Activated naive CD8-positive, alpha-beta T cell treated with anti-CD3 and anti-CD28 coated beads, Interleukin-2, amount 50 U/mL, for 24 hours (primary cell): ENCODE results near the gene SFXN2.
"Not testable (repeated sequence)": the region's sequence is repeated elsewhere in the genome, so short reads cannot be mapped to it uniquely, and the experiment has no call there.

Experiments
- ATAC-seq: fragments of 150-1000 bp; cut with Tn5 transposase; one replicate; pipeline ENCODE4 v1.10.0; 2021
- DNase-seq: peaks from one replicate; pipeline ENCODE4 v3.0.0; 2021
- H3K27ac Mint-ChIP-seq: one replicate; pipeline ENCODE4 v1.8.0; 2021; ENCODE audit warnings: mild to moderate bottlenecking, mixed read lengths
- H3K27me3 Mint-ChIP-seq: one replicate; pipeline ENCODE4 v1.8.0; 2021; ENCODE audit warnings: mixed read lengths
- H3K36me3 Mint-ChIP-seq: one replicate; pipeline ENCODE4 v1.8.0; 2021; ENCODE audit warnings: low read depth, mixed read lengths
- H3K4me1 Mint-ChIP-seq: one replicate; pipeline ENCODE4 v1.8.0; 2021; ENCODE audit warnings: mixed read lengths
- H3K4me3 Mint-ChIP-seq: one replicate; pipeline ENCODE4 v1.8.0; 2021; ENCODE audit warnings: mild to moderate bottlenecking, moderate library complexity, mixed read lengths
- H3K9me3 Mint-ChIP-seq: one replicate; pipeline ENCODE4 v1.8.0; 2021; ENCODE audit warnings: mixed read lengths

Gene SFXN2, protein sequence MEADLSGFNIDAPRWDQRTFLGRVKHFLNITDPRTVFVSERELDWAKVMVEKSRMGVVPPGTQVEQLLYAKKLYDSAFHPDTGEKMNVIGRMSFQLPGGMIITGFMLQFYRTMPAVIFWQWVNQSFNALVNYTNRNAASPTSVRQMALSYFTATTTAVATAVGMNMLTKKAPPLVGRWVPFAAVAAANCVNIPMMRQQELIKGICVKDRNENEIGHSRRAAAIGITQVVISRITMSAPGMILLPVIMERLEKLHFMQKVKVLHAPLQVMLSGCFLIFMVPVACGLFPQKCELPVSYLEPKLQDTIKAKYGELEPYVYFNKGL

DNA sequence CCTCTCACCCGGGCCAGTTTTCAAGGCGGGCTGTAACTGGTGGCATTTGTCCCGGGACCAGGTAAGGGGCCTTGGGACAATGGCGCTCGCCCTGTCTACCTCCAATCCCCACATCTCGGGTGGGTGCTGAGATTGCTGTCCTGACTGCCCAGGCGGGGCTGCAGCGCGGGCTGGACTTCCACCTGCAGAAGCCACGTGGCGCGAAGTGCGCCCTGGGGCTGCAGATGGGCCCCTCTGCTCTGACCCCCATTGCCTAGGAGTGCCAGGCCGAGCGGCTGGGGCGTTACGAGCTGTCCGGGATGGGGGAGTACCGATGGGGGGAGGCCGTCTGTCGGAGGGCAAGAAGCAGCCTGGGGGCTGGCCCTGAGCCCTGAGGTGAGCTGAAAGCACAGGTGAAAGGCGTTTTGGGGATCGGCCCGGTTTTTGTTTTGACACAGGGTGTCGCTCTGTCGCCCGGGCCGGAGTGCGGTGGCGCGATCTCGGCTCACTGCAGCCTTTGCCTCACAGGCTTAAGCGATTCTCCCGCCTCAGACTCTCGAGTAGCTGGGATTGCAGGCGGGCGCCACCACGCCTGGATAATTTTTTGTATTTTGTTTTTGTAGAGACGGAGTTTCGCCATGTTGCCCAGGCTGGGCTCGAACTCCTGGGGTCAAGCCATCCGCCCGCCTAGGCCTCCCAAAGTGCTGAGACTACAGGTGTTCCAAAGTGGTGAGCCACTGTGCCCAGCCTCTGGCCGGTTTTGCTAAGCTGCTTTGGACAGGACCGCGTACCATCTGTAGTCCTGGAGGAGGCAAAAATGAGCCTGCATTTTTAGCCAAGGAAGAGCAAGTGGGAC, at the start of gene SFXN2:
Gene SFXN2 (plus strand): TSS at position 16 of the 835 bp plus-strand sequence. CDS start 12,001 bp downstream, outside the sequence.
- peaks cover 76% of the 10 kb centered on the region for H3K4me1 Mint-ChIP-seq

DNA sequence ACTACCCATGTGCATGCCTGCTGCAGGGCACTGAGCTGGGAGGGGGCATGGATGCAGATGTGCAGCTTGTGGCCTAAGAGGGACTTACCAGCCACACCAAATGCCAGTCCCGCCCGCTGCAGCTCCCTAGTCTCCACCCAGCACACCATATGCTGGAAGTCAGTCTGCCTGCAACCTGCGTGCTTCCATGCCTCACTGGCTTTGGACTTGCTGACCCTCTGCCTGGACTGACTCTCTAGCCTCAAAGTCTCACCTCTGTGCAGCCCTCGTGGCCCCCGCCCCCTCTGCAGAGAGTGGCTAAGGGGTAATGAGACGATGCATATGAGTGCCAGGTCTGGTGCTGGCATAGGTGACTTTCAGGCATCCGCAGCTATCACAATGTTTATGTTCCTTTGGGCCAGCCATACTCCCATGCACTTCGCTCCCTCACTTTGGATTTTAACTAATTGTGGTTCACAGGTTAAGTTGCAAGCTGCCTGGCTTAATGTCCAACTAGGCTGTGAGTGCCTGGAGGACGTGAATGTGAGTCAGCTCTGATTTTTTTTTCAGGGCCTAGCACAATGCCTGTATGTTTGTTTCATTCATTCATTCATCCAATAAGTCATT, 48.4 kb upstream of the SFXN2 start:
- H3K4me3 Mint-ChIP-seq: no peak overlapping the region
- H3K9me3 Mint-ChIP-seq: no peaks in the 10 kb centered on the region
- no peaks in the 10 kb centered on the region for H3K27me3 Mint-ChIP-seq
- peaks cover 29% of the 10 kb centered on the region for H3K4me1 Mint-ChIP-seq
- no peak for DNase-seq
- H3K36me3 Mint-ChIP-seq: no peaks in the 10 kb centered on the region
- ATAC-seq: no peak
- no peak overlapping the region for H3K27ac Mint-ChIP-seq

More for the DNA sequence above, at the start of gene SFXN2:
- Mint-ChIP-seq H3K27me3 (no peaks in the 10 kb centered on the region), H3K9me3 (no peaks in the 10 kb centered on the region), H3K36me3 (peaks cover 29% of the 10 kb centered on the region), H3K27ac (peak within 1 kb of the TSS; percentile 84), H3K4me3 (peak within 1 kb of the TSS; percentile 93)
- DNase-seq: peak; percentile 56
- ATAC-seq: peak; percentile 13

DNA sequence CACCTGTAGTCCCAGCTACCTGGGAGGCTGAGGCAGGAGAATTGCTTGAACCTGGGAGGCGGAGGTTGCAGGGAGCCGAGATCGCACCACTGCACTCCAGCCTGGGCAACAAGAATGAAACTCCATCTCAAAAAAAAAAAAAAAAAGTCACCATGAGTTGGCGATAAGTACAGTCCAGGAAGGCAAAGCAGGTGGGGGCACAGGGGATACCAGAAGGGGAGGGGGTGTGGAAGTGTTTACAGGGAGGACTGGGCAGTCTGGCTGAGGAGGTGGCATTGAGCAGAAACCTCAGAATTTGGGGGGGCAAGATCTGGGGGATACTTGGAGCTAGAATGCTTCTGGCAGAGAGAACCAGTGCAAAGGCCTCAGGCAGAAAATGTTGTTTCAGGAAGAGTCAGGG, 47.0 kb upstream of the SFXN2 start:
- not testable (repeated sequence) for H3K27me3 Mint-ChIP-seq, DNase-seq, ATAC-seq, H3K4me3 Mint-ChIP-seq, H3K9me3 Mint-ChIP-seq, H3K27ac Mint-ChIP-seq, H3K36me3 Mint-ChIP-seq
- peaks cover 15% of the 10 kb centered on the region for H3K4me1 Mint-ChIP-seq

DNA sequence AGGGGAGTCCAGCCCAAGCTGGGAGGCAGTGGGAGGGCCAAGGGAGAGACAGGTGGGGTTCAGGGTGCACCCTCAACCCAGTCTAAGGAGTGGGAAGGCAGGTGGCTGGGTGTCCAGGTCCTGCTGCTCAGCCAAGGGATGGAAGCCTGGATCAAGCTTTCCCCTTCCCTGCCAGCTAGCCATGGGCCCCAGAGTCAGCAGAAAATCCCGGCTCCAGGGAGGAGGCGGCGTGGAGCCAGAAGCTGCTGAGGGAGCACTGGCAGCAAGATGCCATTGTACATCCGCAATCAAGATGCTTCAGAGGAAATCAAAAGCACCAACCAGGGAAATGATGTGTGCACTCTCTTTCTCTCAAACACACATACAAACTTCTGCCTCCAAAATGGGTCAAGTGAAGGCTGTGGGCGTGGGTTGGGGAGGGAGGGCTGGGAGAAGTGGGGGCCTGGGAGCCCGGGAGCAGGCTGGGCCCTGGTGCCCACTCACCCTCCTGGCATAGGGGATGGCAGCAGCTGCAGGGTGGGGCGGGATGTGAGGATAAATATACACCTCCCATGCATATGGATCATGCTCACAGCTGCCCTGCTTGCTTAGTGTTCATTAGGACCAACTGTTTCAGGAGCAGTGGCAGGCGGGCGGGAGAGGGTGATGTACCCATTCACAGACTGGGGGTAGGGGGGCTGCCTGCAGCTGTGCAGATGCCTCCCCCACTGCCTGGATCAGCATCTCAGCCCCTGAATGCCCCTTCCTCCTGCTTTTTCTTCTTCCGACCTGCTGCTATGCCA, 45.9 kb upstream of the SFXN2 start:
- Mint-ChIP-seq H3K4me3 (no peak overlapping the region), H3K36me3 (no peaks in the 10 kb centered on the region), H3K4me1 (peaks cover 17% of the 10 kb centered on the region), H3K9me3 (no peaks in the 10 kb centered on the region), H3K27ac (no peak overlapping the region), H3K27me3 (no peaks in the 10 kb centered on the region)
- DNase-seq: no peak
- no peak for ATAC-seq

DNA sequence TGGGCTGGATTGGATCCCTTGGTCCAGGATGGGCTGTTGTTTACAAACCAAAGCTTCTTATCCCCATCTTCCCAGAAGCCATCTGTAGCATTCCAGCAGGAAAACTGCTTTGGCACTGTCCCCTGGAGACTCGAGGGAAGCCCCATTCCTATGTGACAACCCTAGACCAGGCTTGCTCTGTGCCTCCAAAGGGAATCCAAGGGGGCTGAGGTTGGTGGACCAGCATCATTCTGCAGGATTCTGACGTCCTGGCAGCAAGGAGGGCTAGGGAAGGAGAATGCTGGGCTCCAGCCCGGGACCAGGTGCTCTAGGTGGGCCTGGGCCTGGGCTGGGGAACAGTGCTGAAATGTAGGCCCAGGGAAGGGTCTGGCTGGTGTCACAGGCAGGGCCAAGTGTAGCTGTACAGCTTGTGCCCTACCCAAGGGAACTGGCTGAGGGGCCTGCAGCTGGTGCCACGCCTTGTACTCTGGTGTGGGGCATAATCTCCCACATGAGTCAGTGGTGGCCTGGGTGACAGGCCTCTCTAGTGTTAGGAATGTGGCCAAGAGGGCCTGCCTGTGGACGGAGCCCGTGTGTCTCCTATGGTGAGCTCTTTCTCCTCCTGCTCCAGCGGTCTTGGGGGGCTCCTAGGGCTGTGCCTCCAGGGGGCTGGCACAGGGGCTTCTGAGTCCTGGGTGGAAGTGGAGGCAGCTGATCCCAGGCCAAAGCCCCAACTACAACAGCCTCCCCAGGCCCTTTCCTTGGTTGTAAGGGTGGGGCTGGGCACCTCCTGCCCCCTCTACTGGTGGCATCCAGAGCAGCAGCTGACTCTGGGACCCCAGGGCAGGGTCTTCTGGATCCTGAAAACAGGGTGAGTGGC, 45.0 kb upstream of the SFXN2 start:
- Mint-ChIP-seq H3K9me3 (no peaks in the 10 kb centered on the region), H3K4me3 (no peak overlapping the region), H3K27ac (no peak overlapping the region), H3K27me3 (no peaks in the 10 kb centered on the region), H3K4me1 (peaks cover 25% of the 10 kb centered on the region), H3K36me3 (no peaks in the 10 kb centered on the region)
- DNase-seq (peak; percentile 29), ATAC-seq (no peak)

DNA sequence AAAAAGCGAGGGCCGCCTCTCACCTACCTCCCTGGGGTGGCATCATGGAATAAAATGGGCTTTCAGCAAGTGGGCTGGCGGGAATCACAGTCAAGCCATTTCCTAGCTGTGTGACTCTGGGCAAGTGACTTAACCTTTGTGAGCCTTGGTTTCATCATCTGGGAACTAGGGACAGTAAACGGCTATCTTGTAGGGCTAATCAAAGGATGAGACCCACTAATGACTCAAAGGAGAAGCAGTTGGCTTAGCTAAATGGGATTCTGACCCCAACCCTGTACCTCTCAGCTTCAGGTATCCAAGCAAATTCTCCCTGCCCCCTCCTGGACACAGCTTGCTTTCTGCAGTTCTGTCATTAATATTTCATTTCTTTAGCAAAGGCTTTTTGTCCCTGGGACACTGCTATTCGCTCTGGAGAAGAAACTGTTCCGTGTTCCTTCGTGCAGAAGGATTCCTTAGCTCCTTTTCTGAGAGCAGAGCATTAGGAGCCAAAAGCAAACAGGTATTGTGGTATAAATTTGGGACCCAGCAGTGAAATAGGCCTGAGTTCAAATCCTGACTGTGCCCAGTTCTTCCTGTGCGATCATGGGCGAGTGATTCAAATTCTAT, 44.3 kb upstream of the SFXN2 start:
- H3K36me3 Mint-ChIP-seq: no peaks in the 10 kb centered on the region
- H3K27ac Mint-ChIP-seq: no peak overlapping the region
- no peaks in the 10 kb centered on the region for H3K9me3 Mint-ChIP-seq
- no peaks in the 10 kb centered on the region for H3K27me3 Mint-ChIP-seq
- H3K4me3 Mint-ChIP-seq: no peak overlapping the region
- DNase-seq: no peak
- peaks cover 31% of the 10 kb centered on the region for H3K4me1 Mint-ChIP-seq
- no peak for ATAC-seq

DNA sequence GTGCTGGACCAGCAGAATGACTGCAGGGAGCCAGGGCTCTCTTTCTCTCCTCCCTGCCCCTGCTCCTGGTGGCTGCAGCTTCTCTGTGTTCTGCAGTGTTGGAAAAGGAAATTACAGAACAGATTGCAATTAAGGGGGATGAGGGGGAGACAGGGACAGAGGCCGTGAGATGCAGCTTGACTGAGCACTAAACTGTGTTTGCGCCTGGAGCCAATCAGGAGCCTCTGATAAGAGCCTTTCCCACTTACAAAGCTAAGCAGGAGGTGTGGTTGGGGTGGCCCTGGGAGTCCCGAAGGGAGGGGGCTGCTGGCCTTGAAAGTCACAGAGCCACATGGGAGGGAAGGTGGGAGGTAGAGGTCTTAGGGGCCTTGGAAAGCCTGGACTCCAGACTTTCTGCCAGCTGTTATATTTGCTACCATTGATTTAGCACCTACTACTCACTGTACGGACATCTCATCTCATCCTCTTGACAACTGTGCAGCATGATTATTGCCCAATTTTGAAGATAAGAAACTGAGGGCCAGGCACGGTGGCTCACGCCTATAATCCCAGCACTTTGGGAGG, 43.5 kb upstream of the SFXN2 start:
- H3K4me1 Mint-ChIP-seq: peaks cover 39% of the 10 kb centered on the region
- H3K4me3 Mint-ChIP-seq: no peak overlapping the region
- no peak overlapping the region for H3K27ac Mint-ChIP-seq
- H3K36me3 Mint-ChIP-seq: no peaks in the 10 kb centered on the region
- no peaks in the 10 kb centered on the region for H3K27me3 Mint-ChIP-seq
- no peaks in the 10 kb centered on the region for H3K9me3 Mint-ChIP-seq
- ATAC-seq: no peak
- no peak for DNase-seq

DNA sequence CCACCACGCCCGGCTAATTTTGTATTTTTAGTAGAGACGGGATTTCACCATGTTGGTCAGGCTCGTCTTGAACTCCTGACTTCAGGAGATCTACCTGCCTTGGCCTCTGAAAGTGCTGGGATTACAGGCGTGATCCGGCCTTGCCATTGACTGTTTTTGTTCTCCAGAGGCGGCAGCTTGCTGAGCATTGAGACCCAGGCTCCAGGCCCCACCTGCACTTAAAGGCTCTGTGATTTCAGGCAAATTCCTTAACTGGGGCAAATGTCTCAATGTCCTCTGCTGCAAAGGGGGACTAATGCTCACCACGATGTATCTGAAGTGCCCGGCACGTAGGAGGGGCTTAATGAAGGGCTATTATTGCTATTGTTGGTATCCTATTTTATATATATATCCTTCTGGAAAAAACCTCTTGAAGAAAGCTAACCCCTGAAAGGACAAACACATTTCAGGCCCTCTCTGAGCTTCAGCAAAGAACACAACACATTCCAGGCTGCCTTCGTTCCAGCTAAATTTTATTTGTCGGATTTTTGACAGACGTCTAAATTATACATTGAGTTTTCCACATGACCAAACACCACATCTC, 41.1 kb upstream of the SFXN2 start:
- H3K4me1 Mint-ChIP-seq: peaks cover 43% of the 10 kb centered on the region
- no peaks in the 10 kb centered on the region for H3K36me3 Mint-ChIP-seq
- no peaks in the 10 kb centered on the region for H3K27me3 Mint-ChIP-seq
- DNase-seq (no peak), ATAC-seq (no peak)
- peak overlapping the region; percentile 81 for H3K4me3 Mint-ChIP-seq
- H3K27ac Mint-ChIP-seq: peak overlapping the region; percentile 84
- H3K9me3 Mint-ChIP-seq: no peaks in the 10 kb centered on the region

DNA sequence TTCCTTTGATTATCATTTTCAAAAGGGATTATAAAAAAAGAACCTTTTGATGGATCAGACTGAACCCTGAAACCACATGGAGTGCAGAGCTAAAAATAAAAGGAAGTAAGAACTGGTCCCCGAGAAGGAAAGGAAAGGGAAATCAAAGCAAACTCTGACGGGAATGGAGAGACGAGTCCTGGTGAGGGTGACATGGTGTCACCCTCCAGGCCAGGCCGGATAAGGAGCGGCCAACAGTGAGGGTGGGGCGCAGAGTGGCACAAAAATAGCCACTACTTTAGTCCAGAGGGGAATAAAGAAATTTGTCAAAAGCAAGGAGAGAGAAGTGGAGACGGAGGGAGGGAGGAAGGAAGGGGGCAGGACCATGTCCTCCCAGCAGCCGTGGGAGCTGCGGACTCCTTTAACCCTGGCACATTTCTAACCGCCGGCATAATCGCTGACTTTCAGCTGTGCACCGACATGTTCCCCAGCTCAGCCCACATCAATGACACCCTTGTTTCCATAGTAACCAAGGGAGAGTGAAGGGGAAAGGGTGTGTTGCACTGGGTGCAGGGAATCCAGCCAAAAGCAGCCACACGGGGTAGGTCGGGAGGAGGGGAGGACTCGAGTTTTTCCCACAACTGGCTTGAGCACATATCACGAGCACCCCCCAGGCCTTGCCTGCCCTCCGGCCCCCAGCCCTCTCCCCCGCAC, 40.5 kb upstream of the SFXN2 start:
- Mint-ChIP-seq H3K4me1 (peaks cover 41% of the 10 kb centered on the region), H3K9me3 (no peaks in the 10 kb centered on the region), H3K4me3 (peak overlapping the region; percentile 81), H3K27me3 (no peaks in the 10 kb centered on the region), H3K27ac (peak overlapping the region; percentile 84), H3K36me3 (no peaks in the 10 kb centered on the region)
- ATAC-seq: peak; percentile 94
- DNase-seq: peak; percentile 68

DNA sequence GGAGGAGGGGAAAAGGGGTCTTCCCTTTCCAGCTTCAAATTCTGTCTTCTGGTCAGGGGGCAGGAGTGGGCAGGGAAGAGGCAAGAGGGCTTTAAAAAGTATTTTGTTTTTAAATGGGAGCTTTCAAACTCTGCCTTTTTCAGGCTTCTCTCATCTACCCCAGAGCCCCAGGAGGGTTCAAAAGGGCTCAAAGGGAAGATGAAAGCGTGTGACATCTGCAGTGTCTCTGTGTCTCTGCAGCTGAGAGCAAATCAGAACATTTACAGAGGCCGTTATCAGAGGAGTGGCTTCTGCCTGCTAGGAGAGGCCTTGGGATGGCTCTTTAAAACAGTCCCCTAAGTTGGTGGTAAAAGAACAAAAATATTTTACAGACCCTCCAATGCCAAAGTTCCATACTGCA, 39.9 kb upstream of the SFXN2 start:
- H3K27me3 Mint-ChIP-seq: no peaks in the 10 kb centered on the region
- no peak for DNase-seq
- H3K27ac Mint-ChIP-seq: no peak overlapping the region
- no peaks in the 10 kb centered on the region for H3K36me3 Mint-ChIP-seq
- H3K9me3 Mint-ChIP-seq: no peaks in the 10 kb centered on the region
- H3K4me3 Mint-ChIP-seq: no peak overlapping the region
- peaks cover 41% of the 10 kb centered on the region for H3K4me1 Mint-ChIP-seq
- no peak for ATAC-seq

DNA sequence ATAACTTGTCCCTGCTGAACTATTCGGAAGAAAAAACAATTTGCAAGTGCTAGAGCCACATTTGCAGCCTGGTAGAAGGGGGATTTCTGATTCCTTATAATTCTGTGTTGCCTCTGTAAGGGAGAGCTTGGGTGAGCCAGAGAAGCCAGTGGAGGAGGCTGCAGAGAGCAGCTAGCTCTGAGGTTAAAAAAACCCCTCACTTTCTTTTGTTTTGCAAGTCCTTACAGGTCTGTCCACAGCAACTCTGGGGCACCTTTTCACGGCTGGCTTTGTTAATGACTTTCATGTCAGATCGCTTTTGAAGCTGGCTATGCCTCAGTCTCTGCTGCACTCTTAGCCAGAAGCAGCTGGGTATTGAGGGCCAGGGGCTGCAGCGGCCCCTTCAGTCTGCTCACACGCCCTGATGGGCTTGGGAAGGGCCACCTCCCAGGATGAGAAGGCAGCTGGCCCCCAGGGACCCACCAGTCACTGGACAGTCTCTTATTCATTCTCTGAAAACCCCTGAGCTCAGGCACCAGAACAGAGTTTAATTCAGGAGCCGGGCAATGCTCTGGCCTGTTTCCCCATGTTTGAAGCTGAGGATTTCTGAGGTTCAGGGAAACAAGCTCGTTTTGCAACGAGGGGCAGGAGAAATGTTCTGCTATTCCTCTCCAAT, 39.3 kb upstream of the SFXN2 start:
- H3K27me3 Mint-ChIP-seq: no peaks in the 10 kb centered on the region
- H3K4me1 Mint-ChIP-seq: peaks cover 41% of the 10 kb centered on the region
- H3K27ac Mint-ChIP-seq: no peak overlapping the region
- H3K4me3 Mint-ChIP-seq: no peak overlapping the region
- ATAC-seq (no peak), DNase-seq (no peak)
- no peaks in the 10 kb centered on the region for H3K9me3 Mint-ChIP-seq
- H3K36me3 Mint-ChIP-seq: no peaks in the 10 kb centered on the region
